H1 (cell line): ENCODE results near the gene RALGAPA2. TPM values are rescaled to one million over a fixed set of nuclear protein-coding genes. Genes with fewer than 3 reads are reported as not detected.

ENCODE experiments used
- CTCF ChIA-PET: fragments of 300-600 bp; sonication (Branson Sonifier 250); formaldehyde crosslinking; loops from one replicate; lab custom pipeline; 2021; ENCODE audit not compliant: partially characterized antibody; lab: Charles Lee
- POLR2A ChIA-PET: fragments of 300-600 bp; sonication (Branson Sonifier 250); formaldehyde crosslinking; loops from one replicate; lab custom pipeline; 2021; ENCODE audit warnings: inconsistent platforms; ENCODE audit not compliant: partially characterized antibody; lab: Charles Lee
- DNase-seq, 2 experiments: peaks; one replicate each; pipeline versions ENCODE4 v3.0.0 to v3.0.0-alpha.2; 2010 to 2022; ENCODE audit warnings: low spot score in 2 of 2, low read depth in 1 of 2, mixed read lengths in 1 of 2
- FAIRE-seq: peaks from 2 replicates; lab custom pipeline; 2011; peaks lifted over from hg19 to GRCh38; lab: Jason Lieb, UNC
- H2AFZ ChIP-seq: 2 replicates; pipeline ENCODE4 v1.8.1; 2012; ENCODE audit warnings: low read length, inconsistent platforms
- H2AK5ac ChIP-seq: 2 replicates; pipeline ENCODE4 v1.6.1; 2013; ENCODE audit warnings: low read depth, low read length
- H2BK120ac ChIP-seq: replicated peaks from 2 replicates; pipeline ENCODE3; 2013; ENCODE audit warnings: low read depth, low read length, inconsistent platforms
- H2BK12ac ChIP-seq: 2 replicates; pipeline ENCODE4 v1.6.1; 2013; ENCODE audit warnings: low read depth, low read length
- H2BK15ac ChIP-seq: 2 replicates; pipeline ENCODE4 v1.6.1; 2013; ENCODE audit warnings: low read length
- H2BK20ac ChIP-seq: 2 replicates; pipeline ENCODE4 v1.6.1; 2013; ENCODE audit warnings: low read length
- H2BK5ac ChIP-seq: 2 replicates; pipeline ENCODE4 v1.6.1; 2013; ENCODE audit warnings: low read depth, low read length
- H3K14ac ChIP-seq: 2 replicates; pipeline ENCODE4 v1.6.1; 2013; ENCODE audit warnings: inconsistent platforms; ENCODE audit not compliant: insufficient read length
- H3K18ac ChIP-seq: 2 replicates; pipeline ENCODE4 v1.6.1; 2013; ENCODE audit warnings: low read length; ENCODE audit errors: extremely low read depth
- H3K23ac ChIP-seq: 2 replicates; pipeline ENCODE4 v1.6.1; 2013; ENCODE audit warnings: inconsistent platforms; ENCODE audit not compliant: insufficient read length
- H3K23me2 ChIP-seq: 2 replicates; pipeline ENCODE4 v1.6.1; 2013; ENCODE audit warnings: low read depth, low read length
- H3K27ac ChIP-seq: 2 replicates; pipeline ENCODE4 v1.6.1; 2011; ENCODE audit warnings: low read depth, low read length, inconsistent platforms
- H3K27me3 ChIP-seq, 4 experiments: replicated peaks in 1 of 4; 1 replicate in 1 of 4; 2 replicates in 3 of 4; pipeline versions ENCODE4 v1.6.1 to v1.8.1; 2011 to 2013; ENCODE audit warnings: low read length in 3 of 4, mild to moderate bottlenecking in 3 of 4, inconsistent platforms in 2 of 4, mixed read lengths in 2 of 4, moderate library complexity in 1 of 4; ENCODE audit not compliant: control insufficient read depth in 3 of 4, insufficient read depth in 3 of 4; ENCODE audit errors: extremely low read depth in 1 of 4
- H3K36me3 ChIP-seq, 4 experiments: 2 replicates each; pipeline versions ENCODE4 v1.6.1 to v1.8.1; 2011 to 2013; ENCODE audit warnings: mild to moderate bottlenecking in 4 of 4, low read length in 3 of 4, moderate library complexity in 2 of 4, control low read depth in 1 of 4, inconsistent platforms in 1 of 4; ENCODE audit not compliant: insufficient read depth in 4 of 4, control insufficient read depth in 2 of 4
- H3K4ac ChIP-seq: replicated peaks from 2 replicates; pipeline ENCODE3; 2013; ENCODE audit warnings: low read length, low read depth, mixed read lengths, inconsistent platforms; ENCODE audit not compliant: insufficient read length
- H3K4me1 ChIP-seq, 4 experiments: replicated peaks in 1 of 4; 1 replicate in 1 of 4; 2 replicates in 3 of 4; pipeline versions ENCODE4 v1.6.1 to v1.8.1; 2011 to 2013; ENCODE audit warnings: low read length in 3 of 4, inconsistent platforms in 2 of 4, mixed read lengths in 1 of 4; ENCODE audit not compliant: insufficient read depth in 4 of 4, control insufficient read depth in 3 of 4
- H3K4me2 ChIP-seq, 2 experiments: 2 replicates each; pipeline versions ENCODE4 v1.6.1 to v1.8.1; 2011 to 2013; ENCODE audit warnings: low read depth in 2 of 2, low read length in 2 of 2, control low read depth in 1 of 2, inconsistent platforms in 1 of 2, mild to moderate bottlenecking in 1 of 2; ENCODE audit not compliant: insufficient read depth in 1 of 2
- H3K4me3 ChIP-seq, 4 experiments: fragments of 200-600, 300-600 bp in 1 of 4; sonication (generic), shearing (Covaris generic), sonication (Bioruptor Twin) in 1 of 4; 2 replicates each; pipeline versions ENCODE4 v1.5.1 to v1.8.1; 2011 to 2016; ENCODE audit warnings: low read length in 4 of 4, low read depth in 3 of 4, control low read depth in 2 of 4, inconsistent platforms in 2 of 4, mild to moderate bottlenecking in 2 of 4, mixed read lengths in 1 of 4, moderate library complexity in 1 of 4; ENCODE audit not compliant: insufficient read depth in 2 of 4; ENCODE audit errors: extremely low read depth in 1 of 4
- H3K56ac ChIP-seq: replicated peaks from 2 replicates; pipeline ENCODE3; 2013; ENCODE audit warnings: low read depth, mild to moderate bottlenecking, mixed read lengths, low read length, inconsistent platforms; ENCODE audit not compliant: insufficient read length
- H3K79me1 ChIP-seq: 2 replicates; pipeline ENCODE4 v1.6.1; 2013; ENCODE audit warnings: low read depth, low read length, control low read depth
- H3K79me2 ChIP-seq, 2 experiments: 2 replicates each; pipeline versions ENCODE4 v1.6.1 to v1.8.1; 2012 to 2013; ENCODE audit warnings: low read length in 2 of 2, mild to moderate bottlenecking in 2 of 2, inconsistent platforms in 1 of 2; ENCODE audit not compliant: insufficient read depth in 2 of 2, control insufficient read depth in 1 of 2
- H3K9ac ChIP-seq, 4 experiments: replicated peaks in 1 of 4; 1 replicate in 1 of 4; 2 replicates in 3 of 4; pipeline versions ENCODE4 v1.6.1 to v1.8.1; 2011 to 2013; ENCODE audit warnings: low read depth in 3 of 4, low read length in 3 of 4, control low read depth in 2 of 4, mild to moderate bottlenecking in 2 of 4, moderate library complexity in 2 of 4, inconsistent platforms in 1 of 4; ENCODE audit errors: extremely low read depth in 1 of 4
- H3K9me3 ChIP-seq, 2 experiments: 2 replicates each; pipeline versions ENCODE4 v1.6.1 to v1.8.1; 2012 to 2013; ENCODE audit warnings: mild to moderate bottlenecking in 2 of 2, moderate library complexity in 2 of 2, control low read depth in 1 of 2, inconsistent platforms in 1 of 2, low read depth in 1 of 2, low read length in 1 of 2, mixed read lengths in 1 of 2; ENCODE audit not compliant: insufficient read depth in 2 of 2
- H4K20me1 ChIP-seq, 2 experiments: replicated peaks in 1 of 2; 2 replicates each; pipeline versions ENCODE3 to v1.8.1; 2011 to 2013; ENCODE audit warnings: inconsistent platforms in 2 of 2, low read length in 2 of 2, mild to moderate bottlenecking in 1 of 2; ENCODE audit not compliant: insufficient read depth in 2 of 2, control insufficient read depth in 1 of 2
- H4K5ac ChIP-seq: 2 replicates; pipeline ENCODE4 v1.6.1; 2013; ENCODE audit warnings: low read length, low read depth, mixed read lengths, inconsistent platforms; ENCODE audit not compliant: insufficient read length
- H4K8ac ChIP-seq: 2 replicates; pipeline ENCODE4 v1.8.0; 2013; ENCODE audit warnings: mild to moderate bottlenecking, moderate library complexity, low read length, inconsistent platforms; ENCODE audit not compliant: insufficient read depth; ENCODE audit errors: extremely low read depth
- H4K91ac ChIP-seq: replicated peaks from 2 replicates; pipeline ENCODE3; 2013; ENCODE audit warnings: low read length, mixed read lengths, inconsistent platforms; ENCODE audit not compliant: insufficient read length
- BCL11A ChIP-seq, 2 experiments: IDR thresholded peaks; one replicate each; pipeline ENCODE4 v1.6.1; 2011; ENCODE audit warnings: low read depth in 2 of 2, low read length in 2 of 2, mild to moderate bottlenecking in 2 of 2
- JUN ChIP-seq: IDR thresholded peaks from 2 replicates; pipeline ENCODE4 v1.6.1; 2011; ENCODE audit warnings: low read depth, mild to moderate bottlenecking, improper control_type of control experiment, low read length
- MAX ChIP-seq: IDR thresholded peaks from 2 replicates; pipeline ENCODE4 v1.6.1; 2012; ENCODE audit warnings: inconsistent platforms
- POLR2A ChIP-seq, 2 experiments: IDR thresholded peaks; 1 replicate in 1 of 2; 2 replicates in 1 of 2; pipeline ENCODE4 v1.6.1; 2011; ENCODE audit warnings: low read depth in 2 of 2, low read length in 2 of 2, mild to moderate bottlenecking in 2 of 2; ENCODE audit errors: control extremely low read depth in 1 of 2
- SIRT6 ChIP-seq: IDR thresholded peaks from one replicate; pipeline ENCODE4 v1.7.1; 2012; ENCODE audit warnings: low read length, inconsistent platforms
- SP1 ChIP-seq: IDR thresholded peaks from 2 replicates; pipeline ENCODE4 v1.6.1; 2011; ENCODE audit warnings: low read depth, low read length
- TAF1 ChIP-seq: IDR thresholded peaks from 2 replicates; pipeline ENCODE4 v1.6.1; 2011; ENCODE audit warnings: mild to moderate bottlenecking, low read depth, low read length
- WGBS, 2 experiments: shearing (Covaris generic) in 1 of 2; methylation state at CpG; one replicate each; pipeline versions ENCODE4 v1.1.6 to v1.1.7; 2013 to 2015; ENCODE audit warnings: low lambda C conversion rate in 2 of 2, mixed read lengths in 2 of 2, inconsistent platforms in 1 of 2, low coverage in 1 of 2, missing lambda C conversion rate in 1 of 2; ENCODE audit not compliant: insufficient replicate concordance in 2 of 2, insufficient coverage in 1 of 2, insufficient read length in 1 of 2; ENCODE audit errors: extremely low coverage in 1 of 2, missing lambda C conversion rate in 1 of 2; 5-methylcytosine and 5-hydroxymethylcytosine counted together
- polyA plus RNA-seq, 7 experiments: library from polyadenylated mRNA; depleted of rRNA in 3 of 7; stranded (reverse) in 5 of 7; unstranded in 2 of 7; fragments of >200 nt in 5 of 7; fragments of 200-250 nt in 2 of 7; gene quantifications; 1 replicate in 5 of 7; 2 replicates in 1 of 7; 4 replicates in 1 of 7; pipeline versions ENCODE4 v1.2.1 to v1.2.3, GENCODE V29; 2011 to 2013; ENCODE audit warnings: missing spikeins in 2 of 7, mixed read lengths in 2 of 7
- total RNA-seq: library from RNA; stranded (reverse); fragmentation: NEBNext Ultra II Directional; extraction: Animal tissue kit (Norgen Biotek cat#: 25700); gene quantifications from 2 replicates; pipeline ENCODE4 v1.2.1, GENCODE V29; 2021

RALGAPA2 gene
- total and polyA plus RNA-seq, 2 of the 8 experiments (the other 6 are each of a cell fraction or from before 2014, with no cell fraction given) = 5.1 to 25.5 TPM

DNA sequence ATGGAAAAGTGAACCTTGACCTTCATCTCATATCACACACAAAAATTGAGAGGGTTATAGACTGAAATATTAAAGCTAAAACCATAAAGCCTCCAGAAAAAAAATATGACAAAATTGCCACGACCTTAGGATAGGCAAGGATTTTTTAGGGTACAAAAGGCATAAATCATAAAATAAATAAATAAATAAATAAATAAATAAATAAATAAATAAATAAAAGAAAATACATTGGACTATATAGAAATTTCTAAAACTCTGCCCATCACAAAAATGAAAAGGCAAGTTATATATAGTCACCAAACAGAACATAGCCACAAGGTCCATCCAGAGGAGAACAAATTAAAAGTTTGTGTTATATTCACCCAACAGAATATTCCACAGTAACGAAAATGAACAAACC, 235.9 kb downstream of the RALGAPA2 start:
- H2BK15ac ChIP-seq = no peak overlapping the region
- no peaks in the 10 kb centered on the region for H3K36me3 ChIP-seq
- H2BK12ac ChIP-seq = no peak overlapping the region
- H3K4me2 ChIP-seq = no peak overlapping the region
- no peak for TF ChIP-seq MAX
- TF ChIP-seq POLR2A (IDR thresholded peaks at IDR 0.05; ENCODE audit: control extremely low read depth in 1 of 2, low read depth in 2 of 2, low read length in 2 of 2) = no peak
- no peak for TF ChIP-seq JUN
- no peak for TF ChIP-seq SIRT6
- no peak for TF ChIP-seq TAF1
- TF ChIP-seq BCL11A (IDR thresholded peaks at IDR 0.05; ENCODE audit: low read depth in 2 of 2, low read length in 2 of 2) = no peak
- no peak for TF ChIP-seq SP1
- H3K27me3 ChIP-seq = no peaks in the 10 kb centered on the region
- WGBS, 2 experiments = 84% methylated on average over 2 of the region's 2 CpGs; no CpG with 5 or more reads in 1 of the 2 experiments
- no peak overlapping the region for H2BK5ac ChIP-seq
- DNase-seq = no peak
- H2AK5ac ChIP-seq = no peak overlapping the region
- no peak for FAIRE-seq
- H2BK120ac ChIP-seq = no peak overlapping the region
- H4K8ac ChIP-seq = no peak overlapping the region
- no peaks in the 10 kb centered on the region for H3K79me2 ChIP-seq
- H3K79me1 ChIP-seq = no peaks in the 10 kb centered on the region
- no peaks in the 10 kb centered on the region for H4K20me1 ChIP-seq
- CTCF ChIA-PET = interaction anchor here (4.2 kb wide), 1 partner anchor 12 kb away, joined by 26 read pairs; no protein-coding TSS in a partner anchor
- no peaks in the 10 kb centered on the region for H3K23me2 ChIP-seq
- no peak overlapping the region for H2BK20ac ChIP-seq
- H3K14ac ChIP-seq = no peak overlapping the region
- H3K9me3 ChIP-seq = no peaks in the 10 kb centered on the region
- H3K18ac ChIP-seq = no peak overlapping the region
- H3K4ac ChIP-seq = no peak overlapping the region
- no peak overlapping the region for H3K27ac ChIP-seq
- POLR2A ChIA-PET = no interaction called here
- no peak overlapping the region for H2AFZ ChIP-seq
- H3K9ac ChIP-seq = no peak overlapping the region
- H4K5ac ChIP-seq = no peak overlapping the region
- no peak overlapping the region for H4K91ac ChIP-seq
- peaks cover 0 to 2% (median 1%) of the 10 kb centered on the region in 4 experiments; a peak in 3 of 7 replicates for H3K4me1 ChIP-seq
- no peak overlapping the region for H3K23ac ChIP-seq
- no peak overlapping the region for H3K4me3 ChIP-seq
- no peak overlapping the region for H3K56ac ChIP-seq
